Motor neuron (in vitro differentiated cells): ENCODE results near the gene TMEM208. TPM values are rescaled to one million over a fixed set of nuclear protein-coding genes. Genes with fewer than 3 reads are reported as not detected.

Experiments used
- ATAC-seq, 8 experiments: fragments of 200-7000 bp; cut with Tn5 transposase; replicated peaks in 6 of 8; 2 replicates each; pipeline ENCODE4 v1.8.0; 2021; ENCODE audit warnings: mild to moderate bottlenecking in 8 of 8, moderate library complexity in 8 of 8
- H3K27ac ChIP-seq, 2 donors: fragments of 250-450 bp; sonication (Bioruptor Pico); 2 replicates each; pipeline ENCODE4 v1.9.0; 2021; ENCODE audit warnings: antibody characterized with exemption in 2 of 2, mild to moderate bottlenecking in 2 of 2, moderate library complexity in 1 of 2
- H3K4me1 ChIP-seq, 2 donors: fragments of 250-450 bp; sonication (Bioruptor Pico); replicated peaks in 1 of 2; 2 replicates each; pipeline ENCODE4 v1.6.1; 2021; ENCODE audit warnings: antibody characterized with exemption in 2 of 2, mild to moderate bottlenecking in 2 of 2, moderate library complexity in 1 of 2
- H3K4me3 ChIP-seq, 5 donors: fragments of 250-450 bp; sonication (Bioruptor Pico); 2 replicates each; pipeline ENCODE4 v1.9.0; 2021; ENCODE audit warnings: antibody characterized with exemption in 5 of 5, mild to moderate bottlenecking in 5 of 5, moderate library complexity in 4 of 5
- WGBS, 10 experiments: fragments of 450-650 bp; shearing (Covaris generic); methylation state at CpG; one replicate each; pipeline ENCODE4 v1.0.0; 2022; 5-methylcytosine and 5-hydroxymethylcytosine counted together
- in situ Hi-C, 9 experiments: fragments of 400-800 bp; cut with MboI; loops; one replicate each; pipeline ENCODE4 v1.15.0; 2021; ENCODE audit warnings: low sequenced_read_pairs in 9 of 9, low pct_unique_long_range_greater_than_20kb in 2 of 9; ENCODE audit not compliant: unreplicated experiment in 9 of 9
- total RNA-seq, 8 experiments: library from RNA; unstranded; fragments of 300-600 nt; gene quantifications; 2 replicates each; pipeline versions ENCODE4 v1.2.3 to v1.2.4, GENCODE V29; 2022

The TMEM208 gene
- total RNA-seq, 8 experiments from 2014 or later, result 39.4 to 83.1 (median 58.0) TPM

DNA sequence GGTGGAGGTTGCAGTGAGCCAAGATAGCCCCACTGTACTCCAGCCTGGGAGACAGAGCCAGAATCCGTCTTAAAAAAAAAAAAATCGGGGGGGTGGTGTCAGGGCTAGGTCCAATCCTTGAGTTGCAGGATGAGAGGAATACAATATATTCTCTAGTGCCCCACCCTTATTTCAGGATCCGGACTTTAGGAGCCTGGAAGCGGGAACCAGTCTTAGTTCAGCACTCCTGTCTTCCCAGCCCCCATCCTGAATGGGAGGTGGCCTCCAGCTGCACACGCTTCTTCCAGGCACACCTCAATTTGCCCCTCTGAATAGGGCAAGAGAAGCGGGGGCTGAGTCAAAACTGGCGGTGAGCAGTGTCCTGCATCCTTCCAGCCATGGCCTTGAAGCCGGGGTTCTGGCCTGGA, 18.7 kb downstream of the TMEM208 start:
- Histone ChIP-seq H3K4me1 (peaks cover 9 to 10% of the 10 kb centered on the region in 2 donors), H3K4me3 (peak overlapping the region; percentile 38 to 49 (median 47)), H3K27ac (peak overlapping the region in 1 of 2 donors; percentile 13)
- in situ Hi-C loops, result loop anchor here in 1 of 9 experiments (25.0 kb wide), 1 partner anchor 167 kb away; the partner anchor contains the start of gene ZDHHC1
- ATAC-seq, result no peak
- WGBS, 10 experiments, result 0 to 38% (median 0%) methylated on average over 2 to 5 of the region's 8 CpGs; no CpG with 5 or more reads in 4 of the 10 experiments

DNA sequence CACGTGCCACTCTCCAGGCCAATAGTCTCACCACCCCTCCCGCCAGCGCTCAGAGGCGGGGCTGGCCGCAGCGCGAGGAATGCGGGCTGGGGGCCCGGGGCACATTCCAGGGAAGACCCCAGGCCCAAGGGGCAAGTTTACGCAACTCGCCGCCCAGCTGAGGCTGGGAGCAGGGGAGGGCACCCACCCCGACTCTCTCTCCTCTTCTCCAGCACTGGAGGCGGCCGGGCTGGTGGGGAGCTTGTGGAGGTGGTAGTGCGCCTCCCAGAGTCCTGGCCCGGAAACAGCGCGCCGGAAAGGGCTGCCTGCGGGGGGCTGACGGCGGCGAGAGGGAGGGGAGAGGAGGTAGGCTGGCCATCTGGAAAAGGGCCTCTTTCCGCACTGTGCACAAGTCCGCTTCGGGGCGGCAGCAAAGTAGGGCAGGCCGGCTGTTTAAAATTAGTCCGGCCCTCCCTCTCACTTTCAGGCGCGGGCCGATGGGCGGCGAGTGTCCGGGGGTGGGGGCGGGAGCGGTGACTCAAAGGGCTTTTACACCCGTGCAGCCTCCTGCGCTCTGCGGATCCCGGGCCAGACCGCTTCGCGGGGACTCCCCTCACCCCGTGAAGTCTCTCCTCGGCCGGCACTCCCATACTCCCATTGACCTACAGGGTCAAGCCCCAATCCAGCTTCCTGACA, 19.3 kb downstream of the TMEM208 start:
- peaks cover 9 to 10% of the 10 kb centered on the region in 2 donors for H3K4me1 ChIP-seq
- in situ Hi-C loops, result loop anchor here in 1 of 9 experiments (25.0 kb wide), 1 partner anchor 166 kb away; the partner anchor contains the start of gene ZDHHC1
- peak overlapping the region in 1 of 2 donors; percentile 13 for H3K27ac ChIP-seq
- WGBS, 10 experiments, result 0 to 6% (median 0%) methylated on average over 5 to 7 of the region's 48 CpGs; no CpG with 5 or more reads in 7 of the 10 experiments
- H3K4me3 ChIP-seq, result peak overlapping the region; percentile 38 to 49 (median 47)
- peak; percentile 38 to 75 (median 70) for ATAC-seq

DNA sequence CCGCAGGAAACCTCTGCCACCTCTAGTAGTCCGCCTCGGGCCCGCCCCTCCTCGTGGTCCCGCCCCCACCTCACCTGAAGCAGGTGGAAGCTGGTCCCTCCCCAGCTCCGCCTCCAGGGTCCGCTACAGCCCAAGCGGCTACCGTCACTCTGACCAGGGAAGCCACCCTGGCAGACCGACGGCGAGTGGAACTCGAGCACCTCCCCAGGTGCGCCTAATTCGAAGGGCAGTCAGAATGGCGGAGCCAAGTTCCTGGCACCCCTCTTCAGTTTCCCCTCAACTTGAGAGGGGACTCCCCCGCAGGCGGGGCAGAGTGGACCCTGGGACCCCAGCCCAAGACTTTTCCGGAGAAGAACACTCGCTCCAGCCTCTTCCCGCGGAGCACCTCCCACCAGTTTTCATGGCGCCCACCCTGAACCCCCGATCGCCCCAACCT, 19.8 kb downstream of the TMEM208 start:
- WGBS, 10 experiments, result 0% methylated on average over 4 of the region's 26 CpGs; no CpG with 5 or more reads in 9 of the 10 experiments
- H3K4me1 ChIP-seq, result peaks cover 9 to 10% of the 10 kb centered on the region in 2 donors
- no peak overlapping the region for H3K27ac ChIP-seq
- ATAC-seq, result peak; percentile 0 to 25 (median 7)
- in situ Hi-C loops, result loop anchor here in 1 of 9 experiments (25.0 kb wide), 1 partner anchor 166 kb away; the partner anchor contains the start of gene ZDHHC1
- H3K4me3 ChIP-seq, result peak overlapping the region; percentile 38 to 49 (median 47)

DNA sequence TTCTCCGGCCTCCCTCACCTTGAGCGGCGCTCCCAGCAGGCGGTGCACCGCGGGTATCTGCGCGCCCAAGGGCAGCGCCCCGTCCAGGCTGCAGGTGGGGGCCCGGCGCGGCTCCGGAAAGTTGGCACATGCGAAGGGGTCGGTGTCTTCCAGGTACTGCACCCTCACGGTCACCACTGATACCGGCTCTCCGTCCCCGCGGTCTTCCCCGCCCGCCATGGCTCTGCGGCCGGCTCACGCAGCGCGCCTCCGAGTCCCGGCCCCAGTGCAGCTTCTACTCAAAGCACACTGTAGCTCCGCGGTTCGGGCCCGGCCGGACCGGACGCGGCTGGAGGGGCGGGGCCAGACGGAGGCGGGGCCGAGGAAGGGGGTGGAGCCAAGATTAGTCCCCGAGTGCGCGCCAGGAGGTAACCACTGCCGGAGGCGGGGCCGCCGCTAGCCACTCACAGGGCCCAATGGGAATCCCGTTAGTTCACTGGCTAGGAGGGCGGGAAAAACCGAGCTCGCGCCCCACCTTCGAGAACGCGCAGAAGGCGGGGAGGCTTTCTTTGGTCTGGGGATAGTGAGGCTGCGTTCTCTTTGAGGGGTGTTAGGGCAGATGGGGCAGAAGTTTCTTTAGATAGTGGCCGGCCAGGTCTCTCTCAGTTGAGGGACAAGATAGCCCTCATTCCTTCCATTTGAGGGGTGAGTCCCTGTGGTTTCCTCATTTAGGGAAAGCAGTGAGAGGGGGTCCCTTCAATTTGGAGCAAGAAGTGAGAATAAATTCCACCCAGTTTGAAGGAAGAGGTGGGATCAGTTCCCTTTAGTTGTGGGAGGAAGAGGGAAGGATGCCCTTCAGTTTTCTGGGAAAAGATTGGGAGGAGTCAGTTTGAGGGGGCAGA, 20.5 kb downstream of the TMEM208 start, which contains the start of gene FHOD1:
Gene FHOD1, minus strand, starts transcription at position 290 of the 881 bp plus-strand sequence. Its CDS starts 71 bp downstream, at position 219.
- peak within 1 kb of the TSS; percentile 38 to 49 (median 47) for H3K4me3 ChIP-seq
- ATAC-seq, result peak; percentile 47 to 74 (median 62)
- H3K4me1 ChIP-seq, result peaks cover 9 to 10% of the 10 kb centered on the region in 2 donors
- 0 to 1% (median 0%) methylated on average over 1 to 14 of the region's 60 CpGs; no CpG with 5 or more reads in 7 of the 10 experiments for WGBS, 10 experiments
- no peak within 1 kb of the TSS for H3K27ac ChIP-seq
- in situ Hi-C loops, result loop anchor here in 1 of 9 experiments (25.0 kb wide), 1 partner anchor 165 kb away; the partner anchor contains the start of gene ZDHHC1

DNA sequence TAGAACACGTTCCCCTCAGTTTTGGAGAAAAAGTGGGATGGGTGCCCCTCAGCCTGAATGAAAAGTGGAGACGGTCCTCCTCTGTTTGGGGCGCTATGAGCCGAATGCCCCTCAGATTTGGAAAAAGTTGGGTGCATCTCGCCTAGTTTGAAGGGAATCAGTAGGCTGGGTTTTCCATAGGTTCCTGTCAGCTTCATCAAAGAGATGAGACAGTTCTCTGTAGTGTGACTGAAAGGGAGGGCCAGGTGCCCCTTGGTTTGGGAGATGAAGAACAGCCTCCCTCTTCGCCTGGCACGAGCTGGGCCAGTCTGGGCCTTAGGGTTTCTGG, 21.1 kb downstream of the TMEM208 start:
- in situ Hi-C loops, result loop anchor here in 1 of 9 experiments (25.0 kb wide), 1 partner anchor 164 kb away; the partner anchor contains the start of gene ZDHHC1
- 0 to 7% (median 0%) methylated on average over 1 to 6 of the region's 7 CpGs; no CpG with 5 or more reads in 3 of the 10 experiments for WGBS, 10 experiments
- peak overlapping the region; percentile 38 to 49 (median 47) for H3K4me3 ChIP-seq
- H3K27ac ChIP-seq, result no peak overlapping the region
- H3K4me1 ChIP-seq, result peaks cover 9 to 10% of the 10 kb centered on the region in 2 donors
- no peak for ATAC-seq

DNA sequence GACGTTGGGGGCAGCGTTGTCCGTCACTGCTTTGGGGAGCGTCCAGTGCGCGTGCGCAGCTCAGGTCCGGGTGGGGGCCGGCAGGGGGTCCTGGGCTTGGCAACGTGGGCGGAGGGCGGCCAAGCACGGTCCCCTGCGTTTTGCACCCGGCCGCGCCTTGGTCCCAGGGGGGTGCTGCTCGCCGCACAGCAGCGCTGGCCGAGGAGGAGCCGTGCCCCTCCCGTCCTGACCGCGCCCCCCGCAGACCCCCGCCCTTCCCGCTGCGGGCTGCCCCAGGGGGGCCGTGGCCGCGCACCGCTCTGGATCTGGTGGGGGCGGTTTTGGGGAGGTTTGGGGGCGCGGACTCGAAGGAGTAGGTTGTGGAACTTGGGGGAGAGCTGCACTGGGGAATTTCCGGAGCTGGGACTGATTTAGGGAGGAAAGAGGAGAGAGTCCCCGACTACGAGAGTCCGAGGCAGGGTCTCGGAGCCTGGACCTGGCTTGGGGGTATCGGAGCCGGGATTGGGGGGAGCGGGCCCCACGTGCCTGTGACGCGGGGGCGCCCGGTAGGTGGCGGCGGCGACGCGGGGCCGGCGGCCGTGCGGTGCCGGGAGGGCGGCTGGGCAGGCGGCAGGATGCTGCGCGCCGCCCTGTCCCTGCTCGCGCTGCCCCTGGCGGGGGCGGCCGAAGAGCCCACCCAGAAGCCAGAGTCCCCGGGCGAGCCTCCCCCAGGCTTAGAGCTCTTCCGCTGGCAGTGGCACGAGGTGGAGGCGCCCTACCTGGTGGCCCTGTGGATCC, 21.7 kb downstream of the TMEM208 start, which contains the start of gene SLC9A5:
Gene SLC9A5, plus strand, starts transcription at position 579 of the 777 bp plus-strand sequence. Its CDS starts 36 bp downstream, at position 615.
- Histone ChIP-seq H3K4me1 (peaks cover 9 to 10% of the 10 kb centered on the region in 2 donors), H3K27ac (no peak within 1 kb of the TSS), H3K4me3 (peak within 1 kb of the TSS; percentile 38 to 49 (median 47))
- in situ Hi-C loops, result loop anchor here in 1 of 9 experiments (25.0 kb wide), 1 partner anchor 164 kb away; the partner anchor contains the start of gene ZDHHC1
- ATAC-seq, result peak in 7 of 8 experiments; percentile 1 to 21 (median 7)
- WGBS, 10 experiments, result no CpG with 5 or more reads among the region's 75 CpGs

DNA sequence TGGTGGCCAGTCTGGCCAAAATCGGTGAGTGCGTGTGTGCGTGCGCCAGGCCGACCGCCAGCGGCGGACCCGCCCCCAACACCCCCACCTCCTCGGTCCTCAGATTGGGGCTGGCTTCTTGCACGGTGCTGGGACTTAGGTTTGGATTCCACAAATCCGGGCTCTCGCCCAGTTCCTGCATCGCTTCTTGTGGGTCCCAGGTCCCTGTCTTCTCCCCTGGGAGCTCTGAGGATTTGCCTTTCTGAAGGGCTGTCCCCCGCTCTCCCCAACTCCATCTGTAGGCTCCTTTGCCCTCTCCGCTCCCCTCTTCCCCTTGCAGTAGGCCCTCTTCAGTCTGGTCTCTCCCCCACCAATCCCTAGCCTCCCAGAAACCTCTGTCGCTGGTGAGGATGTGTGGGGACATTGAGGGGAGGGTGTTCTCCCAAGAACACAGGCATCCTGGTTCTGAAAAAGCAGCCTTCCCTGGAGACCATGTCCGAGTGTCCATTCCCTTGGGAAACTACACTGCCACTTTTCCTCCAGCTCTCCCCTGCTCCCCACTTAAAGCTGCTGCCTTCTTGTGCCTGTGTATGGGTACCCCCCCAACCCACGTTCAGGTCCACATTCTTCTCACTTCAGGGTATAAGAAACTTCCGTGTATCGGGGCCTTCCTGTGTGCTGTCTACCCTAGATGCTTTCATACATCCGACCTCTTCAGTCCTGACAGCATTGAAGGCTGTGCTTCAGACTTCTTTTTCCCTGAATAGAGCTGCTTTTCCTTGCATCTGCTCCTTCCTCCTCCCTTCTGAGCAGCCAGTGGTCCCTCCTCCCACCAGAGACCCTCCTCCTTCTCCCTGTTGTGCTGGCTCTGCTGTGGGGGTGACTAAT, 22.5 kb downstream of the TMEM208 start:
- no peak for ATAC-seq
- no peak overlapping the region for H3K27ac ChIP-seq
- peaks cover 9 to 10% of the 10 kb centered on the region in 2 donors for H3K4me1 ChIP-seq
- peak overlapping the region; percentile 38 to 49 (median 46) for H3K4me3 ChIP-seq
- in situ Hi-C loops, result loop anchor here in 3 of 9 experiments (25.0 kb wide), 1 partner anchor 163 kb away; the partner anchor contains the start of gene ZDHHC1 (in 3 of the 3)
- 6 to 43% (median 25%) methylated on average over 3 to 5 of the region's 22 CpGs; no CpG with 5 or more reads in 6 of the 10 experiments for WGBS, 10 experiments

DNA sequence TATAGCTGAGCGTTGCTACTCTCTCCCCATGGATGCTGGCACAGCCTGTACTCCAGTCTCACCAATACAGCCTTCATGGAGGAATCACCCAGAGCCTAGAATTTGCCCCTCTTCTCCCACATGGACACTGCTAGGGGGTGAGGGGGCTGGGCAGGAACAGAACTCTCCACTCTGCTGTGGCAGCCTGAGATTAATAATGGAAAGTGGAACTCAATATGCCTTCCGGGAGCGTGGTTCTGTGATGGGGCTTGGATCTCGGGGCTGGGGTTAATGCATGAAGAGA, 23.1 kb downstream of the TMEM208 start:
- H3K4me1 ChIP-seq, result peaks cover 9 to 10% of the 10 kb centered on the region in 2 donors
- in situ Hi-C loops, result loop anchor here in 2 of 9 experiments (25.0 kb wide), 1 partner anchor 162 kb away; the partner anchor contains the start of gene ZDHHC1 (in 2 of the 2)
- WGBS, 10 experiments, result 38 to 100% (median 60%) methylated on average over 1 to 4 of the region's 4 CpGs; no CpG with 5 or more reads in 1 of the 10 experiments
- ATAC-seq, result no peak
- H3K4me3 ChIP-seq, result no peak overlapping the region
- no peak overlapping the region for H3K27ac ChIP-seq

DNA sequence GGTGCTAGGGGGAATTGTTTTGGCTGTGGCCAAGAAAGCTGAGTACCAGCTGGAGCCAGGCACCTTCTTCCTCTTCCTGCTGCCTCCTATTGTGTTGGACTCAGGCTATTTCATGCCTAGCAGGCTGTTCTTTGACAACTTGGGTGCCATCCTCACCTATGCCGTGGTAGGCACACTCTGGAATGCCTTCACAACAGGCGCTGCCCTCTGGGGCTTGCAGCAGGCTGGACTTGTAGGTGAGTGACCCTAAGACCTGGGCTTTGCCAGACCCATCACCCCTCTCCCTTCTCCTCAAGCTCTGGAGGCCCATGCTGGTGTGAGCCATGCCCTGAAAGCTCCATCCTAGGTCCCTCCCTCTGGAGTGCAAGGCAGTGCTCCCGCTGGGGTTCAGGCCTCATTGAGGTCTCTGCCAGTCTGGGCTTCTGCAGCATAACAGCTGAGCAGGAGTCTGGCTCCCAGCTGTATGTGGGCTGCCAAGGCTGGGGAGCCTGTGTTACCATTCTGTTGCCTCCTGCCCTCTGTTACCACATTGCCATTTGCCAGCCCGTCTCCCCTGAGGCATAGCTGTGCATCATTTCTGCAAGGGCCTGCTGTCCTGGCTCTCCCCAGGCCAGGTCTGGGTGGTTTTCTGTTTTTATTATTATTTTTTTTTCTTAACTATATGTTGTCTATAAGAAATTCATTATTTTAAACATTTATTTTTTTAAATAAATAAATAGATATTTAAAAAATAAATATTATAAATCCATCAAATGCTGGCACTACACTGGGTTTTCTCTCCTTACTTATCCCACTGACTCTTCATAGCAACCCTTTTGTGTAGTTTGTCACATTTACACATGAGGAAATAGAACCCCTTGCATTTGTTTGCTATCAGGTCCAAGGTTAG, 25.9 kb downstream of the TMEM208 start:
- no peak overlapping the region for H3K4me3 ChIP-seq
- no peak overlapping the region for H3K27ac ChIP-seq
- WGBS, 10 experiments, result 75 to 100% methylated on average over 1 to 2 of the region's 4 CpGs; no CpG with 5 or more reads in 8 of the 10 experiments
- in situ Hi-C loops, result loop anchor here in 2 of 9 experiments (25.0 kb wide), 1 partner anchor 159 kb away; the partner anchor contains the start of gene ZDHHC1 (in 2 of the 2)
- peaks cover 5 to 6% of the 10 kb centered on the region in 2 donors for H3K4me1 ChIP-seq
- no peak for ATAC-seq

DNA sequence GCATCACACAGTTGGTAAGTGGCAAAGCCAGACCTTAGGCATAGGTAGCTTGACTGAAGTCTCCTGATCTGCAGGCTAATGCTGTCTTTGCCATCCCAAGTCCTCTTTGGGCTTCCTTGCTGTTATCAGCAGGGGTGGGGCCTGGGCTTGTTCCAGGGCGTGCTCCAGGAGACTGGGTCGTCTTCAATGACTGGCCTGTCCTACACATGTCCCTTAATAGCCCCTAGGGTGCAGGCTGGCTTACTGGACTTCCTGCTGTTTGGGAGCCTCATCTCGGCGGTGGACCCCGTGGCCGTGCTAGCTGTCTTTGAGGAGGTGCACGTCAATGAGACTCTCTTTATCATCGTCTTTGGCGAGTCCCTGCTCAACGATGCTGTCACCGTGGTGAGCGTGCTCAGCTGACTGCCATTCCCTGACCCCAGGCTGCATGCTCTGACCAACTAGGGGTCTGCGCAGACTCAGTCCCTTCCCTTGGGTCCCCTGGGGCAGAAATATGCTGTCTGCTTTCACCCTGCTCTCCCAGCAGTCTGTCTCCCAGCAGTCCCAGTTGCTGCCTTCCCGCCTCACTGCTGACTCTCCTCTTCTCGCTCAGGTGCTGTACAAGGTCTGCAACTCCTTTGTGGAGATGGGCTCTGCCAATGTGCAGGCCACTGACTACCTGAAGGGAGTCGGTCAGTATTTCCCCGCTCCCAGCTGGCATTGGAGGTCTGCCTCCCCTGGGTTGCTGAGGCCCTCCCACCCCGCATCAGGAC, 28.0 kb downstream of the TMEM208 start:
- no peaks in the 10 kb centered on the region for H3K4me1 ChIP-seq
- H3K27ac ChIP-seq, result no peak overlapping the region
- in situ Hi-C loops, result loop anchor here in 2 of 9 experiments (25.0 kb wide), 1 partner anchor 157 kb away; the partner anchor contains the start of gene ZDHHC1 (in 2 of the 2)
- H3K4me3 ChIP-seq, result no peak overlapping the region
- peak in 4 of 8 experiments; percentile 19 to 34 (median 31) for ATAC-seq
- WGBS, 10 experiments, result 46 to 92% (median 84%) methylated on average over 3 to 12 of the region's 18 CpGs; no CpG with 5 or more reads in 4 of the 10 experiments
